ENCODE results near the gene PDE4D.

Gene PDE4D

GRCh38 chr5:58933891-58934628 is 959.5 kb downstream of the PDE4D start:
- DNase-seq, result no peak

GRCh38 chr5:58932057-58932612 is 961.4 kb downstream of the PDE4D start:
- DNase-seq, result no peak

GRCh38 chr5:58930520-58930919 is 963.0 kb downstream of the PDE4D start:
- no peak for DNase-seq

- DNase-seq, result no peak
Observed at GRCh38 chr5:58929726-58930125, 963.8 kb downstream of the PDE4D start.

GRCh38 chr5:58927938-58928337 is 965.6 kb downstream of the PDE4D start:
- no peak for DNase-seq

GRCh38 chr5:58927181-58927580 is 966.3 kb downstream of the PDE4D start:
- no peak for DNase-seq

GRCh38 chr5:58926541-58926935 is 967.0 kb downstream of the PDE4D start:
- DNase-seq, result no peak

GRCh38 chr5:58925627-58926540 is 967.6 kb downstream of the PDE4D start:
- DNase-seq, result no peak

GRCh38 chr5:58924306-58924705 is 969.2 kb downstream of the PDE4D start:
- DNase-seq, result no peak

GRCh38 chr5:58923355-58923754 is 970.2 kb downstream of the PDE4D start:
- DNase-seq, result no peak

- no peak for DNase-seq
Observed at GRCh38 chr5:58922461-58923171, 970.9 kb downstream of the PDE4D start.

- no peak for DNase-seq
Observed at GRCh38 chr5:58921159-58921558, 972.4 kb downstream of the PDE4D start.

- DNase-seq, result no peak
Observed at GRCh38 chr5:58919833-58920232, 973.7 kb downstream of the PDE4D start.

Data from 8988T (cell line).